Astrocyte (in vitro differentiated cells and primary cell): ENCODE results near the gene TRIO. TPM values are rescaled to one million over a fixed set of nuclear protein-coding genes. Genes with fewer than 3 reads are reported as not detected.

Experiments used
- DNase-seq: peaks from one replicate; pipeline ENCODE4 v3.0.0-alpha.2; 2010; ENCODE audit warnings: low read depth
- FAIRE-seq: peaks from 2 replicates; lab custom pipeline; 2011; peaks lifted over from hg19 to GRCh38; lab: Jason Lieb, UNC
- H2AFZ ChIP-seq: 2 replicates; pipeline ENCODE4 v1.6.0; 2012; ENCODE audit warnings: low read depth, low read length, inconsistent platforms
- H3K27ac ChIP-seq: 2 replicates; pipeline ENCODE4 v1.5.1; 2011; ENCODE audit warnings: low read depth, low read length, inconsistent platforms
- H3K27me3 ChIP-seq: 2 replicates; pipeline ENCODE4 v1.6.0; 2011; ENCODE audit warnings: low read length, inconsistent platforms; ENCODE audit not compliant: insufficient read depth
- H3K36me3 ChIP-seq: 2 replicates; pipeline ENCODE4 v1.5.1; 2011; ENCODE audit warnings: low read length, inconsistent platforms; ENCODE audit not compliant: insufficient read depth
- H3K4me1 ChIP-seq: 2 replicates; pipeline ENCODE4 v1.5.1; 2011; ENCODE audit warnings: low read length, inconsistent platforms; ENCODE audit not compliant: insufficient read depth
- H3K4me2 ChIP-seq: 2 replicates; pipeline ENCODE4 v1.6.0; 2012; ENCODE audit warnings: low read length, inconsistent platforms
- H3K4me3 ChIP-seq: 2 replicates; pipeline ENCODE4 v1.5.1; 2011; ENCODE audit warnings: low read depth, mild to moderate bottlenecking, low read length, inconsistent platforms; ENCODE audit not compliant: insufficient read depth
- H3K79me2 ChIP-seq: 2 replicates; pipeline ENCODE4 v1.6.0; 2012; ENCODE audit warnings: mild to moderate bottlenecking, low read length, inconsistent platforms; ENCODE audit not compliant: insufficient read depth
- H3K9ac ChIP-seq: 2 replicates; pipeline ENCODE4 v1.6.0; 2012; ENCODE audit warnings: mild to moderate bottlenecking, low read length, inconsistent platforms
- H3K9me3 ChIP-seq: 2 replicates; pipeline ENCODE4 v1.5.1; 2012; ENCODE audit warnings: low read depth, mild to moderate bottlenecking, low read length, inconsistent platforms; ENCODE audit not compliant: insufficient read depth
- H4K20me1 ChIP-seq: 2 replicates; pipeline ENCODE4 v1.6.0; 2012; ENCODE audit warnings: low read length, inconsistent platforms; ENCODE audit not compliant: insufficient read depth
- H3K27ac Mint-ChIP-seq: one replicate; pipeline ENCODE4 v1.8.0; 2021; ENCODE audit warnings: mild to moderate bottlenecking, mixed read lengths; ENCODE audit not compliant: unreplicated experiment
- H3K27me3 Mint-ChIP-seq: one replicate; pipeline ENCODE4 v1.8.0; 2021; ENCODE audit warnings: low read depth, mixed read lengths; ENCODE audit not compliant: unreplicated experiment
- H3K36me3 Mint-ChIP-seq: one replicate; pipeline ENCODE4 v1.8.0; 2021; ENCODE audit warnings: low read depth, mixed read lengths; ENCODE audit not compliant: unreplicated experiment
- H3K4me1 Mint-ChIP-seq: one replicate; pipeline ENCODE4 v1.8.0; 2021; ENCODE audit warnings: low read depth, mixed read lengths; ENCODE audit not compliant: unreplicated experiment
- H3K4me3 Mint-ChIP-seq: one replicate; pipeline ENCODE4 v1.8.0; 2021; ENCODE audit warnings: mild to moderate bottlenecking, moderate library complexity, mixed read lengths; ENCODE audit not compliant: unreplicated experiment
- H3K9me3 Mint-ChIP-seq: one replicate; pipeline ENCODE4 v1.8.0; 2021; ENCODE audit warnings: mild to moderate bottlenecking, mixed read lengths; ENCODE audit not compliant: unreplicated experiment
- CTCF ChIP-seq: IDR thresholded peaks from 2 replicates; pipeline ENCODE4 v1.5.1; 2011; ENCODE audit warnings: low read depth, mild to moderate bottlenecking, inconsistent platforms, low read length, moderate library complexity; ENCODE audit not compliant: insufficient read depth
- EZH2 ChIP-seq: IDR thresholded peaks from 2 replicates; pipeline ENCODE4 v1.6.1; 2012; ENCODE audit warnings: mild to moderate bottlenecking, low read length, inconsistent platforms; ENCODE audit not compliant: insufficient read depth
- total RNA-seq: library from RNA; stranded (reverse); gene quantifications from 2 replicates; pipeline ENCODE4 v1.2.1, GENCODE V29; 2021

TRIO gene
- total RNA-seq, 1 donor from 2014 or later: 347 TPM

GRCh38 chr5:14246350-14247053 lies 103.4 kb downstream of the TRIO start:
- Mint-ChIP-seq H3K4me3 (no peak overlapping the region), H3K36me3 (peaks cover 6% of the 10 kb centered on the region), H3K9me3 (no peaks in the 10 kb centered on the region), H3K27ac (peak overlapping the region; percentile 87), H3K4me1 (peaks cover 85% of the 10 kb centered on the region), H3K27me3 (no peaks in the 10 kb centered on the region)
- Histone ChIP-seq H2AFZ (no peak overlapping the region), H3K27me3 (no peaks in the 10 kb centered on the region), H3K9me3 (no peaks in the 10 kb centered on the region), H4K20me1 (peaks cover 94% of the 10 kb centered on the region), H3K79me2 (peaks cover 100% of the 10 kb centered on the region), H3K4me2 (no peak overlapping the region), H3K36me3 (no peaks in the 10 kb centered on the region), H3K4me3 (no peak overlapping the region), H3K9ac (no peak overlapping the region), H3K4me1 (peaks cover 54% of the 10 kb centered on the region), H3K27ac (peak overlapping the region; percentile 38)
- DNase-seq (no peak), FAIRE-seq (no peak)
- TF ChIP-seq EZH2: no peak
- no peak for TF ChIP-seq CTCF

- TF ChIP-seq CTCF (no peak), EZH2 (no peak)
- FAIRE-seq (no peak), DNase-seq (no peak)
- Mint-ChIP-seq H3K27ac (peak overlapping the region; percentile 66), H3K9me3 (no peaks in the 10 kb centered on the region), H3K36me3 (peaks cover 6% of the 10 kb centered on the region), H3K4me3 (peak overlapping the region; percentile 57), H3K4me1 (peaks cover 83% of the 10 kb centered on the region), H3K27me3 (no peaks in the 10 kb centered on the region)
- Histone ChIP-seq H3K4me1 (peaks cover 54% of the 10 kb centered on the region), H4K20me1 (peaks cover 95% of the 10 kb centered on the region), H3K4me3 (no peak overlapping the region), H3K79me2 (peaks cover 100% of the 10 kb centered on the region), H3K4me2 (no peak overlapping the region), H3K27me3 (no peaks in the 10 kb centered on the region), H3K27ac (no peak overlapping the region), H3K36me3 (no peaks in the 10 kb centered on the region), H2AFZ (no peak overlapping the region), H3K9me3 (no peaks in the 10 kb centered on the region), H3K9ac (no peak overlapping the region)
Measured at GRCh38 chr5:14247054-14247386, 103.9 kb downstream of the TRIO start.
